ENCODE data around the gene URI1. TPM values are rescaled to one million over a fixed set of nuclear protein-coding genes. Genes with fewer than 3 reads are reported as not detected.

Gene URI1
- total RNA-seq, 4 donors from 2014 or later: 19.3 to 68.3 (median 43.6) TPM

DNA sequence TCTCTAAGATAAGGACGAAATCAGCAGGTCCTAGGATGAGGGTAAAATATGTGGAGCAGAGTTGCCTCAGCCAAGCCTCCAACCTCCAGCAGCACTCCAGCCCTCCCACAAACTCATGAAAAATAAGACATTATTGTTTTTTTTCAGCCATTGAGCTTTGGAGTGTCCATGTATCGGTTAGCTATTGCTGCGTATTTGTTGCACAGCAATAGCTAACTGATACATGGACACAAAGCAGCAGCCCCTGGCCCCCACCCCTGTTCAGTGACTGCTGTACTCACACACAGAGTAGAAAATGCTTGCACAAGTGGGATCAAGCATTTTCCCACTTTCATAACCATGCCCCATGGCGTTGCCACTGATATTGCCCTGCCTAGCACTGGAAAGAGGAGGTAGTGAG is 19.1 kb upstream of the URI1 start:
- TF ChIP-seq, protein P1, sequence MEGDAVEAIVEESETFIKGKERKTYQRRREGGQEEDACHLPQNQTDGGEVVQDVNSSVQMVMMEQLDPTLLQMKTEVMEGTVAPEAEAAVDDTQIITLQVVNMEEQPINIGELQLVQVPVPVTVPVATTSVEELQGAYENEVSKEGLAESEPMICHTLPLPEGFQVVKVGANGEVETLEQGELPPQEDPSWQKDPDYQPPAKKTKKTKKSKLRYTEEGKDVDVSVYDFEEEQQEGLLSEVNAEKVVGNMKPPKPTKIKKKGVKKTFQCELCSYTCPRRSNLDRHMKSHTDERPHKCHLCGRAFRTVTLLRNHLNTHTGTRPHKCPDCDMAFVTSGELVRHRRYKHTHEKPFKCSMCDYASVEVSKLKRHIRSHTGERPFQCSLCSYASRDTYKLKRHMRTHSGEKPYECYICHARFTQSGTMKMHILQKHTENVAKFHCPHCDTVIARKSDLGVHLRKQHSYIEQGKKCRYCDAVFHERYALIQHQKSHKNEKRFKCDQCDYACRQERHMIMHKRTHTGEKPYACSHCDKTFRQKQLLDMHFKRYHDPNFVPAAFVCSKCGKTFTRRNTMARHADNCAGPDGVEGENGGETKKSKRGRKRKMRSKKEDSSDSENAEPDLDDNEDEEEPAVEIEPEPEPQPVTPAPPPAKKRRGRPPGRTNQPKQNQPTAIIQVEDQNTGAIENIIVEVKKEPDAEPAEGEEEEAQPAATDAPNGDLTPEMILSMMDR (IDR thresholded peaks at IDR 0.05): no peak
- no peak for TF ChIP-seq POLR2A (IDR thresholded peaks at IDR 0.05)
- no peaks in the 10 kb centered on the region for H3K36me3 ChIP-seq
- no peak overlapping the region for H3K4me3 ChIP-seq
- no peak for DNase-seq
- H3K4me1 ChIP-seq: no peaks in the 10 kb centered on the region
- no peaks in the 10 kb centered on the region for H3K9me3 ChIP-seq
- intact Hi-C loops (cut with DNase I): no loop called here
- H3K27me3 ChIP-seq: no peaks in the 10 kb centered on the region
- no peak overlapping the region for H3K27ac ChIP-seq
- 93 to 100% methylated on average over 3 to 4 of the region's 4 CpGs for WGBS, 2 donors

DNA sequence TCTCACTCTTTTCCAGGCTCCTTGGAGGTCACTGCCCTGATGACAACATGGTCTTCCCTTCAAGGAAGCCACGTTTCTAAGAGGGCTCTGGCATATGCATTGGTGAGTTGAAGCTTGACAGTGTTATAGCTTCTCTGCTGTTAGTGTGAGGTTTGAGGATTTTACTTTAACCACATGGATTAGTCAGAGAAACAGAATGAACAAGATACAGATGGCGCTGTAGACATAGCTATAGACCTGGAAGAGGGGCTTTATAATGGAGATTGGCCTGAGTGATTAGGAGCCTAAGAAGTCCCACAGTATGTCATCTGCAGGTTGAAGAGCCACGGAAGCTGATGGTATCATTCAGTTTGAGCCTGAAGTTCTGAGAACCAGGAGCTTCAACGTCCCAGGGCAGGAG is 18.4 kb upstream of the URI1 start:
- H3K9me3 ChIP-seq: no peaks in the 10 kb centered on the region
- H3K4me3 ChIP-seq: no peak overlapping the region
- TF ChIP-seq POLR2A (IDR thresholded peaks at IDR 0.05): no peak
- TF ChIP-seq, protein P1 (IDR thresholded peaks at IDR 0.05): no peak
- H3K4me1 ChIP-seq: no peaks in the 10 kb centered on the region
- no peak overlapping the region for H3K27ac ChIP-seq
- DNase-seq: no peak
- H3K27me3 ChIP-seq: no peaks in the 10 kb centered on the region
- intact Hi-C loops (cut with DNase I): no loop called here
- 59 to 68% methylated on average over 4 of the region's 4 CpGs for WGBS, 2 donors
- no peaks in the 10 kb centered on the region for H3K36me3 ChIP-seq

DNA sequence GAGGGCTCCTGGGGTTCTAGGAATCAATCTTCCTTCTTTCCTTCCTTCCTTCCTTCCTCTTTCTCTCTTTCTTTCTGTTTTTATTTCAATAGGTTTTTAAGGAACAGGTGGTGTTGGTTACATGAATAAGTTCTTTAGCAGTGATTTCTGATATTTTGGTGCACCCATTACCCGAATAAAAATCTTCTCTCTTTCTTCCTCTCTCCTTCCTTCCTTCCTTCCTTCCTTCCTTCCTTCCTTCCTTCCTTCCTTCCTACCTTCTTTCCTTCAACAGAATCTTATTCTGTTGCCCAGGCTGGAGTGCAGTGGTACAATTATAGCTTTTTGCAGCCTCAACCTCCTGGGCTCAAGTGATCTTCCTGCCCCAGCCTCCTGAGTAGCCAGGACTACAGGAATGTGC is 16.0 kb upstream of the URI1 start:
- WGBS, 2 donors: 75 to 81% methylated on average over 1 of the region's 1 CpG
- intact Hi-C loops (cut with DNase I): no loop called here
- Histone ChIP-seq H3K27me3 (no peaks in the 10 kb centered on the region), H3K36me3 (no peaks in the 10 kb centered on the region), H3K9me3 (no peaks in the 10 kb centered on the region), H3K4me1 (no peaks in the 10 kb centered on the region), H3K4me3 (no peak overlapping the region), H3K27ac (no peak overlapping the region)
- no peak for TF ChIP-seq POLR2A (IDR thresholded peaks at IDR 0.05)
- TF ChIP-seq, protein P1 (IDR thresholded peaks at IDR 0.05): no peak
- DNase-seq: no peak

DNA sequence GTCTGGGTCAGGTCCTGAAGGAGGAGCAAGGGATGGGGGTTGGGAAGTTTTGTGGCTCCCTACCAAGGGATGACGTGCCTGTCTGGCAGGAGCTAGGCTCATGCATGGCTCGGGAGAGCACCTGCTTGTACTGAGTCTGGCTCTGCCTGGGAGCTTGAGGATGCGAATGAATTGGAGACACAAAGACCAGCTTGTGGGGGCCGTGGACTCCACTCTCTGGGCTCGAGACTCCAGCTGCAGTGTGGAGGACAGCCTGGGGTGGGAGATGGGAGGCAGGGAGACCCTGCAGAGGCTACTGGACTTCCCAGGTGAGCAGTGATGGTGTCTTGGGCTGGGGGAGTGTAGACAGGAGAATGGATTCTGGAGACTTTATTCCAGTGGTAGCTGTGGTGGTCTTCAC is 15.2 kb upstream of the URI1 start:
- 37 to 56% methylated on average over 3 to 4 of the region's 5 CpGs for WGBS, 2 donors
- intact Hi-C loops (cut with DNase I): no loop called here
- Histone ChIP-seq H3K27me3 (no peaks in the 10 kb centered on the region), H3K4me1 (no peaks in the 10 kb centered on the region), H3K27ac (no peak overlapping the region), H3K9me3 (no peaks in the 10 kb centered on the region), H3K4me3 (no peak overlapping the region), H3K36me3 (no peaks in the 10 kb centered on the region)
- no peak for DNase-seq
- TF ChIP-seq, protein P1 (IDR thresholded peaks at IDR 0.05): no peak
- no peak for TF ChIP-seq POLR2A (IDR thresholded peaks at IDR 0.05)

DNA sequence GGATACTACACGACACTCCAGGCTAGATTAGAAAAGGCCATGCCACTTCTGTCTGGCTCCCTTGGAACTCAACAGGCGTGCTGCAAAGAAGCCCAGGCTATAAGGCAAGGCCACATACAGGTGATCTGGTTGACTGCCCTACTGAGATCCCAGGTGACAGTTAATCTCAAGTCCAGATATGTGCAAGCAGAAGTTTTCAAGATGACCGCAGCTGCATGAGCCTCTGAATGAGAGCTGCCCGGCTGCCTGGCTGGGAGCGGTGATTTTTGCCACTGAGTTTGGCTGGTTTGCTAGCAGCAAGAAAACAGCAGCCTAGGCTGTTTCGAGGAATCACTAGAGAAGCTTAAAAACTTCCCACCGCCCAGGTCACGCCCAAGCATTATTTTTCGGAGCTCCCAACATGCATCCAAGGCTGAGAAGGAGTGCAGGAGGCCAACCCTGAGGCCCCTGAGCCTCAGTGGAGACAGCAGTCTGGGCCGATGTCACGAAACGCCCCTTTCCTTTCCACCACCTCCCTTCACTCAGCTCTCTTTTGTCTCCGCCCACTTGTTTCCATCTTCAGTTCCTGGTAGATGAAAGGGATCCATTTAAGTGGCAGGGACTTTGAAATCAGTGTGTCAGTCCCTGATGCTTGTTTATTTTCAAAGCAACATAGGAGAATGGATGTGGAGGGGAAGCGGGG is 14.0 kb upstream of the URI1 start:
- H3K4me1 ChIP-seq: no peaks in the 10 kb centered on the region
- no peak overlapping the region for H3K27ac ChIP-seq
- no peaks in the 10 kb centered on the region for H3K27me3 ChIP-seq
- no peaks in the 10 kb centered on the region for H3K9me3 ChIP-seq
- TF ChIP-seq, protein P1 (IDR thresholded peaks at IDR 0.05): no peak
- no peak for TF ChIP-seq POLR2A (IDR thresholded peaks at IDR 0.05)
- no peak overlapping the region for H3K4me3 ChIP-seq
- no peaks in the 10 kb centered on the region for H3K36me3 ChIP-seq
- intact Hi-C loops (cut with DNase I): no loop called here
- WGBS, 2 donors: 58 to 62% methylated on average over 10 to 13 of the region's 14 CpGs
- DNase-seq: no peak
